Frontal cortex (tissue), 4 donors: Measurements from ENCODE around the gene HMGCS2. TPM values are rescaled to one million over a fixed set of nuclear protein-coding genes. Genes with fewer than 3 reads are reported as not detected.
A peak's percentile ranks its signal among the peaks of the same experiment; 100 is the strongest.

Experiments
- DNase-seq, 2 donors: peaks; one replicate each; pipeline ENCODE4 v3.0.0; 2012; ENCODE audit warnings: low spot score in 2 of 2
- FAIRE-seq: peaks from 2 replicates; lab custom pipeline; 2012; peaks lifted over from hg19 to GRCh38; lab: Jason Lieb, UNC
- total RNA-seq: library from RNA; depleted of rRNA; stranded (reverse); fragments of >200 nt; gene quantifications from one replicate; pipeline ENCODE4 v1.2.3, GENCODE V29; 2014
- donor health status: control.
- donor health status: control.
- donor health status: control.

Gene HMGCS2
- total RNA-seq, result not detected

DNA sequence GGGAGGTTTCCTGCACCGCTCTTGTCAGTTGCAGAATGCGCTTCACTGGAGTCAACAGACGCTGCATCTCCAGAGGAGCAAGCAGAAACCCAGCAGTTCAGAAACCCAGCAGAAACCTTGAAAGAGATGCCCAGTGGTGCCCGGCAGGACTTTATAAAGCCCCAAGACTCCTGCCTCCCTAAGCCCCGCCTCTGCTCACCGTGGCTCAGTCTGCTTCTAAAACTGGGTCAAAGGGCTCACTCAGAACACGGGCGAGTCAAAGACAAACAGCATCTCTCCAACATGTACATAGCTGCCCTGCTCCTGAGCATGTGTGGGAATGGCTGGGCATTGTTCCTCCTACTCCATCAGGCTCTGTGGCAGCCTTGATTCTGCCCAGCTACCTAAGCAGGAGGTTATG lies at the start of gene HMGCS2:
TSS of gene HMGCS2 (minus strand) at position 128 of the 400 bp plus-strand sequence. CDS start at position 67, 61 bp downstream.
- FAIRE-seq (no peak), DNase-seq (no peak)

DNA sequence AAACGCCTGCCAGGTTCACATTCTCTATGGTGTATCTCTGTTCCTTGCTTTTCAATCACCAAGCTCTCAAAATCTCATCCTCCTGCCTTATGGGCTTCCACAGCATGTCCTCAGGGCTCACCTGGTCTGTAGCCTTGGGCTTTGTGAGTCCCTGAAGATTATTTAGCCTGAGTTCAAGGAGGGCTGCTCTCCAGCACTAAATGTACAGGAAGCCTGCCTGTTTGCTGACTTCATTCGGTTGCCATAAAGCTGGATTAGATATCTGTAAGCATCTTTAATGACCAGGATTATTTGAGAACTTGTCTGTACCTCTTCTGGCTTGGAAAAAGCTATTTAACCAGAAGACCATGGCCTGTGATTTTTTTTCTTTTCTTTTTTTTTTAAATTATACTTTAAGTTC lies 49.5 kb upstream of the HMGCS2 start:
- FAIRE-seq (no peak), DNase-seq (no peak)

DNA sequence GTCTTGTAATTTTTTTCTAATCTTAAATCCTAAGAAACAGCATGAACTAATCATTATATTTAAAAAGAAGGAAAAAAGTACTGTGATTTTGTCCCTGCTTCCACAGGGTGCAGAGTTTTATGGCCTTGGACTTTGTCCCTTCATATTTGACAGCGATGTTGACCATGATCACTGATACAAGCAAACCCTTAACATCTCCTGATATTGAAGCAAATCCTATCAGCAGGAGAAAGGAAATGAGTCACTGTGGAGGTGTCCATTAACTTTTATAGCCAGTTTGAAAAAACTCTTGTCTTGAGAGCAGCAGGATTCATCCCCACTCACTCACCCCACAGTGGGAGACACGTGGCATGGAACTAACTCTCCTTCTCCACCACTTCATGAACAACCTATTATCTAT lies 47.7 kb upstream of the HMGCS2 start:
- DNase-seq (no peak), FAIRE-seq (no peak)

- FAIRE-seq, result no peak
- no peak for DNase-seq
These were observed 47.2 kb upstream of the HMGCS2 start for GRCh38 chr1:119815928-119816327.

- FAIRE-seq (no peak), DNase-seq (no peak)
These were observed 46.7 kb upstream of the HMGCS2 start for GRCh38 chr1:119815361-119815760.

DNA sequence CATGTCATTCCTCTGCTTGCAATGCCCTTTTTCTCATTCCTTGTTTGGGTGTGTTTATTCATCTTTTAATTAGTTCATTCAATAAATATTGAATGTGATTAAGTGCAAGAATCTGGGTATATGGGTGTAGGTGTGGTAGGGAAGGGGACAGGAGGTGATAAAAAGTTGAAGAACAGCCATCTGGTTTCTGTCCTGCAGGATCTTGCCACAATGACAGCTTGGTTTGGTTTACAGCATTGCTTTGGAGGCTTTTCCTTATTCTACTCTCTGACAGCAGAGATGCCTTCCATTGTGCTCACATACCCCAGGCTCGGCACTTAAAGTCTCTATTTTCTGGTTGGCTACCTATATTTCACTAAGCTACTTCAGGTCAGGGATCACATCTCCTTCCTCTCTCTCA lies 45.6 kb upstream of the HMGCS2 start:
- FAIRE-seq (no peak), DNase-seq (no peak)

- DNase-seq (no peak), FAIRE-seq (no peak)
These were observed 43.4 kb upstream of the HMGCS2 start for GRCh38 chr1:119811985-119812557.

- FAIRE-seq (no peak), DNase-seq (no peak)
These were observed 42.7 kb upstream of the HMGCS2 start, which contains the start of gene REG4 for GRCh38 chr1:119811387-119811786. TSS of gene REG4 (minus strand) at chr1:119811460. CDS start at chr1:119808769, 2,691 bp downstream.

- DNase-seq (peak; percentile 13 to 54), FAIRE-seq (no peak)
These were observed 40.4 kb upstream of the HMGCS2 start for GRCh38 chr1:119808972-119809550.

- DNase-seq, result no peak
These were observed 39.8 kb upstream of the HMGCS2 start for GRCh38 chr1:119808491-119808890.

DNA sequence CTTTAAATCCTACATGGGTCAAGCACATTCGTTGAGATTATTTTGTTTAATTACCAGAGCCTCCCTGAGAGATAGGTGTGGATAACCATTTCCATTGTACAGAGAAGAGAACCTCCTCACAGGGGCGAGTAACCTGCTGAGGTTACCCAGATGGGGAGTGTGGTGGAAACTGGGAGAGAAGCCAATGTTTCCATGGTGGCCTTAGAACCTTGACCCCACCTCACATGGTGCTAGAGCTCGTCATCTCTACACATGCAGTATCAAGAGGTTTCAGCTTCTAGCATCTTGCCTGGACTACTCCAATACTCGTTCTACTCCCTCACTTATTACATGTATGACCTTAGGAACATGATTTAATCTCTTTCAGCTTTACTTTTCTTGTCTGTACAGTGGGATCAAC lies 37.8 kb upstream of the HMGCS2 start:
- FAIRE-seq, result no peak

More at GRCh38 chr1:119808491-119808890, 39.8 kb upstream of the HMGCS2 start:
- no peak for FAIRE-seq

DNA sequence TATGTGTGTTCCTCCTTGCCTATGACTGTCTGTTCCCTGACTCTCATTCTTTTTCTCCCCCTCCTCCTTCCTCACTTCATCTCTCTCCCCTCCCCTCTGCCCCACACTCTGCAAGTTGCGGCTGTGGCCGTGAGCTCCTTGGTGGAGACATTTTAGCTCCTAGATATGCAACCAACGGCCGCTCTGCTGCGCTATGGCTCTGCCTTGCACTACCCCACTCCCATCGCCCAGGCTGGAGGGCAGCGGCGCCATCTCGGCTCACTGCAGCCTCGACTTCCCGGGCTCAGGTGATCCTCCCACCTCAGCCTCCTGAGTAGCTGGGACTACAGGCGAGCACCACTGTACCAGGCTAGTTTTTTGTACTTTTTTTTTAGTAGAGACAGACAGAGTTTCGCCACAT lies 37.0 kb upstream of the HMGCS2 start:
- FAIRE-seq (no peak), DNase-seq (no peak)

More for the DNA sequence above, 37.8 kb upstream of the HMGCS2 start:
- no peak for DNase-seq

- no peak for DNase-seq
- no peak for FAIRE-seq
These were observed 36.5 kb upstream of the HMGCS2 start for GRCh38 chr1:119805247-119805646.

- no peak for FAIRE-seq
These were observed 31.0 kb upstream of the HMGCS2 start for GRCh38 chr1:119799599-119800177.

GRCh38 chr1:119799003-119799402 lies 30.3 kb upstream of the HMGCS2 start:
- no peak for FAIRE-seq
- no peak for DNase-seq

More at GRCh38 chr1:119799599-119800177, 31.0 kb upstream of the HMGCS2 start:
- DNase-seq, result no peak

- no peak for DNase-seq
- no peak for FAIRE-seq
These were observed 28.9 kb upstream of the HMGCS2 start for GRCh38 chr1:119797606-119798005.

- no peak for FAIRE-seq
These were observed 28.5 kb upstream of the HMGCS2 start for GRCh38 chr1:119797162-119797561.

GRCh38 chr1:119795261-119796200 lies 26.8 kb upstream of the HMGCS2 start:
- FAIRE-seq (no peak), DNase-seq (peak in 1 of 2 donors; percentile 6)

More at GRCh38 chr1:119797162-119797561, 28.5 kb upstream of the HMGCS2 start:
- no peak for DNase-seq

DNA sequence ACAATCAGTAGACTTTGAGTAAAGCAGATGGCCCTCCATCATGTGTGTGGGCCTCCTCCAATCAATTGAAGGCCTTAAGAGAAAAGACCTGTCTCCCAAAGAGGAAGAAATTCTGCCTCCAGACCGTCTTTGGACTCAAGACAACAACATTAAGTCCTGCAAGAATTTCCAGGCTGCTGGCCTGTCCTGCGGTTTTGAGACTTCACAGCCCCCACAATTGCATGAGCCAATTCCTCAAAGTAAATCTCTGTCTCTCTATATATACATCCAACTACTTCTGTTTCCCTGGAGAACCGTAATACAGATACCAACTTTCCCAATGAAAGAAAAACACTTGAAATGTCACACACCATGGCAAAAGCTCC lies 26.2 kb upstream of the HMGCS2 start:
- FAIRE-seq (no peak), DNase-seq (no peak)

DNA sequence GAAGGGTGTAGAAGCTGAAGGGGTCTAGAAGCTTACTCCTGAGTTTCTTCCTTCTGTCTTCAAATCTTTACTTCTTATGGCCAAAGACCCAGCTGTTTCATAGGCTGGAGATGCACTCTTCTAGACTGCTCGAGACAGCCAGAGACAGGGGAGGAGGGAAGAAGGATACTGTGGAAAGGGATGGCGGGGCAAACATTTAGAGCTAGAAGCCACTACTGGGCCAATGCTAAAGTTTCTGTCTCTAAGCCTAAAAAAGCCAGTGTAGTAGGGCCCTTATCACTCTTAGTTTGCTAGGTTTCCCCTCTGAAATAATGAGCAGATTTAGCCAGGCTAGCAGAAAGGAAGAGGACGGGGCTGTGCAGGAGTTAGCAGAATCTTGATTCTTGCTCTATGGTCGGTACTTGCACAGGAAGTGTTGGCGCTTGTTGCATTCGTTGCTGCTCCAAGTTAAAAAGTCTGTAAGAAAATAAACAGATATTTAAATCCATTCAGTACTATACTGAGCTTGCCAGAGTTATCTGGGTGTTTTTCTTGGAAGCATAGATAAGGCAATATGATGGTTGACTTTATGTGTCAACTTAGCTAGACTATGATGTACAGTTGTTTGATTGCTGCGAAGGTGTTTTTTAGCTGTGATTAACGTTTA lies 25.6 kb upstream of the HMGCS2 start:
- FAIRE-seq, result no peak

More for the DNA sequence above, 25.6 kb upstream of the HMGCS2 start:
- DNase-seq, result no peak
